K562 (cell line): ENCODE measurements around the gene NEUROD4.

ENCODE experiments used
- PCBP1 ChIP-seq: fragments of 200-400 bp; formaldehyde crosslinking; IDR thresholded peaks from 2 replicates; pipeline ENCODE4 v1.6.1; 2018; ENCODE audit warnings: mild to moderate bottlenecking, low read depth, low read length; ENCODE audit not compliant: poor library complexity, severe bottlenecking
- TBL1XR1 ChIP-seq, 2 experiments: IDR thresholded peaks; 2 replicates each; pipeline ENCODE4 v1.6.1; 2012; ENCODE audit warnings: improper control_type of control experiment in 2 of 2, low read length in 2 of 2, mild to moderate bottlenecking in 1 of 2
- ZNF12 ChIP-seq: sonication (generic); formaldehyde crosslinking; IDR thresholded peaks from 2 replicates; pipeline ENCODE4 v1.4.0; 2020; ENCODE audit warnings: mild to moderate bottlenecking, missing genetic modification reagents

DNA sequence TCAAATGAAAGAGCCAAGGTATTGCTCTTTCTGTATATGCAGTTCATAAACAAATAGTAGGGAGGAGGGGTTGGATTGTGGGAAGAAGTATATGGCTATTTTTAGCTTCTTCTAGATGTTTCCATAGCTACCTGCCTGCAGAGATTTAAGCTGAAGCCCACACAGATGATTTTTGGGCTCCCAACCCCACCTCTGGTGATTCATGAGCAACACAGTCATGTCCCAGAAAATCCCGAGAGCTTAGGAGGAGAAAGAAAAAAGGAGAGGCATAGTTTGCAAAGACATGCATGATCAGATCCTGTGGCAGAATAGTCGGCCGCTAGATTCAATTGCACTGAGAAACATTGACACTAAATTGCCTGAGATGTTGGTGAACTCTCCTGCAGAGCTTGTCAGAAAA lies 49.0 kb upstream of the NEUROD4 start:
- TF ChIP-seq TBL1XR1 (IDR thresholded peaks at IDR 0.05; ENCODE audit: low read length in 2 of 2), result no peak
- no peak for TF ChIP-seq ZNF12
- no peak for TF ChIP-seq PCBP1
